NT2/D1 (cell line): ENCODE measurements around the gene BABAM2.

Experiments
- DNase-seq: peaks from one replicate; pipeline ENCODE4 v3.0.0-alpha.2; 2011; ENCODE audit warnings: low read depth, low spot score
- H3K27me3 ChIP-seq: 2 replicates; pipeline ENCODE4 v1.6.0; 2011; ENCODE audit warnings: mild to moderate bottlenecking; ENCODE audit not compliant: insufficient read length, insufficient read depth
- H3K36me3 ChIP-seq: 2 replicates; pipeline ENCODE4 v1.6.1; 2011; ENCODE audit warnings: mild to moderate bottlenecking, low read length, mixed read lengths; ENCODE audit not compliant: insufficient read depth, insufficient read length
- H3K4me1 ChIP-seq: 2 replicates; pipeline ENCODE4 v1.5.1; 2011; ENCODE audit not compliant: insufficient read depth, insufficient read length
- H3K4me3 ChIP-seq: 2 replicates; pipeline ENCODE4 v1.5.1; 2011; ENCODE audit warnings: low read depth; ENCODE audit not compliant: insufficient read length
- H3K9ac ChIP-seq: 2 replicates; pipeline ENCODE4 v1.6.0; 2011; ENCODE audit warnings: low read depth; ENCODE audit not compliant: insufficient read length
- H3K9me3 ChIP-seq: 2 replicates; pipeline ENCODE4 v1.5.1; 2011; ENCODE audit warnings: mild to moderate bottlenecking, low read length; ENCODE audit not compliant: insufficient read depth
- SUZ12 ChIP-seq: IDR thresholded peaks from 2 replicates; pipeline ENCODE4 v1.6.1; 2011; ENCODE audit not compliant: insufficient read length, insufficient read depth; ENCODE audit errors: extremely low read depth
- YY1 ChIP-seq: IDR thresholded peaks from 2 replicates; pipeline ENCODE4 v1.6.1; 2011; ENCODE audit not compliant: insufficient read length, insufficient read depth
- ZNF274 ChIP-seq: IDR thresholded peaks from 2 replicates; pipeline ENCODE4 v1.6.1; 2011; ENCODE audit warnings: mild to moderate bottlenecking, low read depth, low read length

BABAM2 gene

GRCh38 chr2:28340312-28341202 is 450.0 kb downstream of the BABAM2 start:
- Histone ChIP-seq H3K9ac (no peak overlapping the region), H3K27me3 (no peaks in the 10 kb centered on the region), H3K36me3 (no peaks in the 10 kb centered on the region), H3K9me3 (no peaks in the 10 kb centered on the region), H3K4me1 (peaks cover 10% of the 10 kb centered on the region), H3K4me3 (no peak overlapping the region)
- TF ChIP-seq ZNF274 (no peak), YY1 (no peak), SUZ12 (no peak)
- DNase-seq, result no peak

DNA sequence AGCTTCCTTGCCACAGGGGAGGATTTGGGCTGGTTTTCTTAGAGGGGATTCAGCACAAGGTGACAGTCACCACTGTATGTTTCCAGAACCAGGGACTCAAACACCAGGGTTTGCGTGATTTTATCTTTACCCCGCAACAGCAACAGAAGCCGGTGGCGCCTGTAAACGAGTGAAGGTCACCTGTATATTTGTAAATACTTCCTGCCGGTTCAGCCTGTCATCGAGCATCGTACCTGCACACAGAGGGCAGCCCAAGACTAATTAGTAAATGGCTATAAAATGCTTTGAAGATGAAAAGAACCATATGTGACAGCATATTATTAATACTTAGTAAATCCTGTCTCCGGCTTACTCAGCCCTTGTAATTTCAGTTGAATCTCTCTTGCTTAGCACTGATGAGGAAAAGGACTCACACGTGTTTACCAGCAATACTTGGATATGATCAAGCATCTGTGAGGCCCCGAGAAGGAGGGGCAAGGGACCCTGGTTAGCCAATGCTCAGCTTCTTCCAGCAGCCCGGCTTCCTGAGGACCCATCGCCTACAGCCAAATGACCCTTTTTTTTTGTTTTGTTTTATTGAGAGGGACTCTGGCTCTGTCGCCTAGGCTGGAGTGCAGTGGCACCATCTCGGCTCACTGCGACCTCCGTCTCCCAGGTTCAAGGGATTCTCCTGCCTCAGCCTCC is 450.8 kb downstream of the BABAM2 start:
- no peak for DNase-seq
- no peak for TF ChIP-seq YY1
- no peak for TF ChIP-seq SUZ12
- TF ChIP-seq ZNF274, result no peak

GRCh38 chr2:28342081-28342967 is 451.8 kb downstream of the BABAM2 start:
- TF ChIP-seq YY1, result no peak
- TF ChIP-seq SUZ12, result no peak
- no peak for TF ChIP-seq ZNF274

More for the DNA sequence above, 450.8 kb downstream of the BABAM2 start:
- no peak overlapping the region for H3K4me3 ChIP-seq
- no peaks in the 10 kb centered on the region for H3K9me3 ChIP-seq
- no peaks in the 10 kb centered on the region for H3K27me3 ChIP-seq
- H3K4me1 ChIP-seq, result peaks cover 10% of the 10 kb centered on the region
- H3K9ac ChIP-seq, result no peak overlapping the region
- no peaks in the 10 kb centered on the region for H3K36me3 ChIP-seq

DNA sequence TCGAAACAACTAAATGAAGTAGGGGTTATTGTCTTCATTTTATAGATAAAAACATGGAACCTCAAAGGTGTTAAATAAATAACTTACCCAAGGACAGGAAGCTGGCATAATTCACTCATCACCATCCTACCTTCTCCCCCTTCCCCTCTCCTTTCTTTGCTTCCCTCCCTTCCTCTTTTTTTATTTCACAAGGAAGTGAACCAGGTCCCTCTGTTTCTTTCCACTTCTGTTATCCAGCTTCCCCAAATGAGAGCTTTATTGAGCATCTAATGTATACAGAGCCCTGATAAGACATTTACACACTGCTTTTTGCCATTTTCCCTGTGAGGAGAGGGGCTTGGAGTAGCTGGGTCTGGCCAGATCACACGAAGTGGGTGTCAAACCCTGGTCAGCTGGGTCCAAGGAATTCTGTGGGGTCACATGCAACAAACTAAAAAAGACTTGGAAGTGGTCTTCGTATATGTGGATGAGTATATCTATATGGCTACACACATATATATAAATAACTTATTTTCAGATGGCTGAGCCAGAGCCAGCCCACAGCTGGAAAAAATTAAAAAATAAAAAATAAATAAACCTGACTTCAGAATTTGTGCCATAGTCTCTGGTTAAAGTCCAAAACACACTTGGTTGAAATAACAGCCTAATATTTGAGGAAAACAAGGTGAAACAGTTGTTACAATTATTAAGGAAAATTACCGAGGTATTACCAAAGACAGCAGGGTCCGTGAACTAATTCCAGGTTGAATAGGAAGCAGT is 452.8 kb downstream of the BABAM2 start:
- DNase-seq, result no peak
- Histone ChIP-seq H3K27me3 (no peaks in the 10 kb centered on the region), H3K4me3 (no peak overlapping the region), H3K36me3 (no peaks in the 10 kb centered on the region), H3K4me1 (peaks cover 10% of the 10 kb centered on the region), H3K9me3 (no peaks in the 10 kb centered on the region), H3K9ac (no peak overlapping the region)
- TF ChIP-seq SUZ12, result no peak
- no peak for TF ChIP-seq ZNF274
- no peak for TF ChIP-seq YY1

More at GRCh38 chr2:28342081-28342967, 451.8 kb downstream of the BABAM2 start:
- Histone ChIP-seq H3K27me3 (no peaks in the 10 kb centered on the region), H3K36me3 (no peaks in the 10 kb centered on the region), H3K9ac (no peak overlapping the region), H3K4me3 (no peak overlapping the region), H3K4me1 (peaks cover 10% of the 10 kb centered on the region), H3K9me3 (no peaks in the 10 kb centered on the region)
- no peak for DNase-seq

- no peaks in the 10 kb centered on the region for H3K36me3 ChIP-seq
- H3K9ac ChIP-seq, result no peak overlapping the region
- peaks cover 10% of the 10 kb centered on the region for H3K4me1 ChIP-seq
- no peaks in the 10 kb centered on the region for H3K27me3 ChIP-seq
- no peak overlapping the region for H3K4me3 ChIP-seq
- no peaks in the 10 kb centered on the region for H3K9me3 ChIP-seq
- no peak for DNase-seq
- TF ChIP-seq YY1 (no peak), ZNF274 (no peak), SUZ12 (no peak)
These were observed 453.6 kb downstream of the BABAM2 start for GRCh38 chr2:28343971-28344715.

GRCh38 chr2:28344756-28345373 is 454.3 kb downstream of the BABAM2 start:
- no peaks in the 10 kb centered on the region for H3K9me3 ChIP-seq
- peaks cover 12% of the 10 kb centered on the region for H3K4me1 ChIP-seq
- TF ChIP-seq YY1 (no peak), SUZ12 (no peak), ZNF274 (no peak)
- no peak overlapping the region for H3K9ac ChIP-seq
- no peaks in the 10 kb centered on the region for H3K36me3 ChIP-seq
- DNase-seq, result no peak
- no peak overlapping the region for H3K4me3 ChIP-seq
- H3K27me3 ChIP-seq, result no peaks in the 10 kb centered on the region
